Left lobe of liver (tissue), 2 donors: ENCODE measurements around the gene CPLANE1. TPM values are rescaled to one million over a fixed set of nuclear protein-coding genes. Genes with fewer than 3 reads are reported as not detected.
A peak's percentile ranks its signal among the peaks of the same experiment; 100 is the strongest.
"Not testable (repeated sequence)": the region's sequence is repeated elsewhere in the genome, so short reads cannot be mapped to it uniquely, and the experiment has no call there.

ENCODE experiments used
- ATAC-seq: fragments of 200-7000 bp; cut with Tn5 transposase; one replicate; pipeline ENCODE4 v1.9.1; 2020; ENCODE audit warnings: mild to moderate bottlenecking, moderate library complexity
- DNase-seq: peaks from one replicate; pipeline ENCODE4 v3.0.0-alpha.2; 2020; ENCODE audit warnings: low spot score
- total RNA-seq: library from RNA; stranded (reverse); gene quantifications from one replicate; pipeline ENCODE4 v1.2.1, GENCODE V29; 2021
- donor health status: DM: no; HTN: no; CAD: no; lungs with moderate emphysema.
- donor health status: DM: no; HTN: yes; CAD: no.

The CPLANE1 gene
- 3.7 TPM for total RNA-seq

DNA sequence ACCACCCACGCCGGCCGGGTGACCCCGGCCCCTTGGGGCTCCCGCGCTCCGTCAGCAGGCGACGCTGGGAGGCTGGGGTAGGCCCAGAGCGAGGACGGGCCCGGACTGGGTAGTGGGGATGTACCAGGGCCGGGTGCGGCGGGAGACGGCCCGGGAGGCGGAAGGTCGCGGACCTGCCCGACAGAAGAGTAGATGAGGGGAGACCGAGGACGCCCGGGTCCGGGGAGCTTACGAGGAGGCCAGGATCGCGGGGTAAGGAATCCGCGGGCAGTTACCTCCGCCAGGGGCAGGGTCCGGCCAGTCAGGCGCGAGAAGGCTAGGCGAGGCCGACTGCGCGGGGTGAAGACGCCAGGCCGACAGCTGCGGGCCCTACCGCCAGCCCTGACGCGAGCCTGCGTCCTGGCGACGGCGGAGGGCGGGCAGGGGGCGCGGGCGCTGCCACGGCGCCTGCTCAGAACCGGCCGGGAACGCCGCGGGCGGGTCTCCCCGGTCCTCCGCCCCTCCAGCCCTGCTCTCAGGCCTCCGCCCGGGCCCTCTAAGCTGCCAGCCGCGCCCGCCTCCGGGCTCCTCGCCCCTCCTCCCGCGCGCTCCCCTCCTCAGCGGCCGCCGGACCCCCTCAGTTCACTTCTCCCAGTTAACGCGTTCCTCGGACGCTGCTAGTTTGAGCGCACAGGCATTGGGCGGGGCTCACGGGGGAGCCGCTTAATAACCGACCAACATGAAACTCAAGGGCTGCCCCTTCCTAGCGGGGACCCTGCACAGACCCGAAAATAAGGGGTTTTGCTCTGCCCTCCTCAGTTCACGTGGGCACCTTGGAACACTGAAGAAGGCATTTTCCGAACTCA, at the start of gene CPLANE1:
Gene CPLANE1 (minus strand): TSS at position 407 of the 845 bp plus-strand sequence. CDS start 1,678 bp downstream, outside the sequence.
- ATAC-seq (peak; percentile 91), DNase-seq (peak; percentile 76)

DNA sequence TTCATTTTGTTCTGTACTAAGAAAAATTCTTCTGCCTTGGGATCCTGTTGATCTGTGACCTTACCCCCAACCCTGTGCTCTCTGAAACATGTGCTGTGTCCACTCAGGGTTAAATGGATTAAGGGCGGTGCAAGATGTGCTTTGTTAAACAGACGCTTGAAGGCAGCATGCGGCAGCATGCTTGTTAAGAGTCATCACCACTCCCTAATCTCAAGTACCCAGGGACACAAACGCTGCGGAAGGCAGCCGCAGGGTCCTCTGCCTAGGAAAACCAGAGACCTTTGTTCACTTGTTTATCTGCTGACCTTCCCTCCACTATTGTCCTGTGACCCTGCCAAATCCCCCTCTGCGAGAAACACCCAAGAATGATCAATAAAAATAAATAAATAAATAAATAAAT, 47.1 kb upstream of the CPLANE1 start:
- not testable (repeated sequence) for ATAC-seq, DNase-seq

DNA sequence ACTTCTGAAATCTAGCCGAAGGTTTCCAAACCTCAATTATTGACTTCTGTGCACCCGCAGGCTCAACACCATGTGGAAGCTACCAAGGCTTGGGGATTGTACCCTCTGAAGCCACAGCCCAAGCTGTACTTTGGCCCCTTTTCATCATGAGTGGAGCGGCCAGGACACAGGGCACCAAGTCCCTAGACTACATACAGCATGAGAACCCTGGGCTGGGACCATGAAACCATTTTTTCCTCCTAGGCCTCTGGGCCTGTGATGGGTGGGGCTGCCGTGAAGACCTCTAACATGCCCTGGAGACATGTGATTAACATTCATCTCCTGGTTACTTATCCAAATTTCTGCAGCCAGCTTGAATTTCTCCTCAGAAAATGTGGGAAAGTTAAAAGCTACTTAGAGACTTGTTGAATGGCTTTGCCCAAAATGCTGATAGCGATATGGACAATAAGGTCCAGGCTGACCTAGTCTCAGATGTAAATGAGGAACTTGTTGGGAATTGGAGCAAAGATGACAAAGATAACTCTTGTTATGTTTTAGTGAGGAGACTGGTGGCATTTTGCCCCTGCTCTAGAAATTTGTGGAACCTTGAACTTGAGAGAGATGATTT, 34.1 kb upstream of the CPLANE1 start:
- ATAC-seq (no peak), DNase-seq (no peak)

- no peak for ATAC-seq
- DNase-seq: no peak
Measured at GRCh38 chr5:37275511-37275910, 26.3 kb upstream of the CPLANE1 start.

DNA sequence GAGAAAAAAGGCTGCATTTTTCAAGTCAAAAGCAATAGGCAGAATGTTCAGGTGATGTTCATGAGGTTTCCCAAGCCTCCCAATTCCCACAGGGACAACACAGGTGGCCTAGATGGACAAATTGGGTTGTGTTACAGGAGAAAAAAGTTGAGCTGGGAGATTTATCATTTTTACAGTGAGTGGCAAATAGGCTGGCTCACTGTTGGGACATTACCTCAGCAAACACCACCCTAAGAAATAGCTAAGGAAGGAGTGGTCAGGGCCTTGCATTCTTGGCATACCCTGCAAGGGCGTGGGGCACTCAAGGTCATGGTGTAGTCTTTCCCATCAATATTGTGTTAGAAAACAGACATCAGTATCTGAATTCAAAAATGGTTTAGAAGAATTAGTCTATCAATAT, 23.3 kb upstream of the CPLANE1 start:
- no peak for ATAC-seq
- DNase-seq: no peak

DNA sequence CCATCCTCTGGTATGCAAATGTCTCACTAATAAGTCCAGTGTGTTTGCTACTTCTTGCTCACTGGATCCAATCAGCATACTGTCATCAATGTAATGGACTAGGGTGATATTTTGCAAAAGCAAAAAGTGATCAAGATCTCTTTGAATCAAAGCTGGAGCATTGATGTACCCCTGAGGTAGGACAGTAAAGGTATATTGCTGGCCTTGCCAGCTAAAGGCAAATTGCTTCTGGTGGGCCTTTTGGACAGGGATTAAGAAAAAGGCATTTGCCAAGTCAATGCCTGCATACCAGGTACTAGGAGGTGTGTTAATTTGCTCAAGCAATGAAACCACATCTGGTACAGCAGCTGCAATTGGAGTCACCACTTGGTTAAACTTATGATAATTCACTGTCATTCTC, 18.9 kb upstream of the CPLANE1 start:
- not testable (repeated sequence) for ATAC-seq

DNA sequence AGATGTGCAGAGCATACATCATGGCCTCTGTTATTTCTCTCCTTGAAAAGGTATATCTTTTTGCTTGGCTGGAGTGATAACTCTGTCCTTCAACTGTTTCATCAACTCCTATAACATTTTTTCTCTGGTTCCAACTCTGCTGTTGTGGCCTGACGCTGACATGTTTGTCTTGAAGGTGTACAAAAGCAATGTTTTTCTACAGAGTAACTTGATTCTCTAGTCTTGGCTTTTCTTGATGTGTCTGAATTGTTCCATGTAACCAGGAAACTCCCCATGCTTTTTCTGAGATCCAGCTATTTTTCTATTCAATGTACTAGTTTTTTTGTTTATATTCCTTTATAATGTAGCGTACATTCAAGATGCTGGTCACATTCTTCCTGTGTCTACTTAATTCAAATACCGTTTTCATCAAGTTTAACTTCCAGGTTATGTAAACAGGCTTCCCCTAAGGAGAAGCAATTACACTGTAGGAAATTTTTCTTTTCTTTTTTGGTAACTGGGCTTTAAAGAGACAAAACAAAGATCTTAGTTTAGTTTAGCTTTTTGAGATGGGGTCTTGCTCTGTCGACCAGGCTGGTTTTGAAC, 6.7 kb upstream of the CPLANE1 start:
- ATAC-seq (no peak), DNase-seq (no peak)

More for the DNA sequence above, 18.9 kb upstream of the CPLANE1 start:
- not testable (repeated sequence) for DNase-seq

DNA sequence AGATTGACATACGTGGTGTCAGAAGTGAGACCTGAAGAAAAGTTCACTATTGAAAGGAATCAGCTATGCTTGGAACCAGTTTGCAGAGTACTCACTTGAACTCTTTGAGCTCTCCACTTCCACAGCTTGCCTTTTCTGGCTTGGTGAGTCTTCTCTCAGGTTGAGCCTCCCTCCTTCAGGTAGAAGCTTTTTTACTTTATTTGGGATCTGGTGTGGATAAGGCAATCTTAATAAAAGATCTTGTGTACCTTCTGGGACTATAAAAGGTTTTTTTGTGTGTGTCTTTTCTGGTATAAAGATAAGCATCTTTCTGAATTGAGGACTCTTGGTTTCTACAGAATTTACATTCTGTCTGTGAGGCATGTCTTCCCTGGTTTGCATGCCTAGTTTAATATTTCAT, 5.4 kb upstream of the CPLANE1 start:
- DNase-seq (no peak), ATAC-seq (no peak)

GRCh38 chr5:37251665-37252064, 2.5 kb upstream of the CPLANE1 start:
- DNase-seq: no peak

DNA sequence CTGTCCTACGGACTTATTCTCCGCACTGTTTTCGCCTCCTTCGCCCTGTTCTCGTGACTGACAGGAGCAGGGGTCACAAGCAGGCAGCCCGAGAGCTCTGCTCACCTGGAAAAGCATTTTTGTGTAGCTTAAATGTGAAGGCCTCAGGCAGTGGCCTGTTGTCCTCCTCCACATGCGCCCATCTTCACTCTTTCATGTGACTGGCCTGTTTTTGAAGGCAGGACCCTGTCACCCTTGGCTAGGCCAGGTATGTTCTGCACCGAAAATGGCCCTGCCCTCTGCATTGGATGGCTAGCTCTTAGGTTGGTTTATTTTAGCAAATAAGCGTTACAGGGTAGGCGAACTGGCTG, 614 bp upstream of the CPLANE1 start:
- ATAC-seq (peak; percentile 2), DNase-seq (no peak)

More at GRCh38 chr5:37251665-37252064, 2.5 kb upstream of the CPLANE1 start:
- no peak for ATAC-seq

- ATAC-seq (no peak), DNase-seq (no peak)
Measured at GRCh38 chr5:37248421-37248969, 681 bp downstream of the CPLANE1 start.

DNA sequence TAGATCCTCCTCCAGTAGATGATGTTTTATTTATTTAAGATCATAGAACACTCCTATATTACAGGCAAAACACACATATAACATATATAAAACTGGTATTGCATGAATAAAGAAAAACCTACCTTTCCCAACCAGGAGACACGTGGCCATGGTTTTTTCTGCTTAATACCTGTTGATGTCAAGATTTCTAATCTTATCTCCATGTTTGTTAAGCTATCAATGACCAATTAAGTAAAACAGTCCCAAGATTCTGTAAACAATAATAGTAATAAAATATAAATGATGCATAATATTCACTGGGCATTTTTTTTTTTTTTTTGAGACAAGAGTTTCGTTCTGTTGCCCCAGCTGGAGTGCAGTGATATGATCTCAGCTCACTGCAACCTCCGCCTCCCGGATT, 1.7 kb downstream of the CPLANE1 start:
- no peak for ATAC-seq
- no peak for DNase-seq

DNA sequence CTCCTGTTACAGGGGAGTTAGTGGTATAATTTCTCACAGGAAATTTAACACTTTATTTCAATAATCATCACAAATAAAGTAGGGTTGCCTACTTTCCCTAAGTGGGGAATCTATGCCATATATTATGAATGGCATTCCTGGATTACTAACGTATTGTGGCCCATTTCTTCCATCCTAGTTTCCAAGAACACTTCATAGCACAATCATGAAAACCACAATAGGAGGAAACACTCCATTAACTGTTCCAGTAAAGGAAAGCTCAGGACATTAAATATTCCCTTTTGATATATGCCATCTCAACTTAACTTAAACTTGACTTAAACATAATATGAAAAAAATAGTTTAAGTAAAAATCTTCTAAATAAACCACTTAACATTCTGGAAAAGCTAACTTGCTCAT, 2.1 kb downstream of the CPLANE1 start:
- DNase-seq (no peak), ATAC-seq (no peak)

GRCh38 chr5:37234288-37234687, 14.9 kb downstream of the CPLANE1 start:
- ATAC-seq (no peak), DNase-seq (no peak)

GRCh38 chr5:37226377-37226776, 22.8 kb downstream of the CPLANE1 start:
- no peak for ATAC-seq

GRCh38 chr5:37222181-37222580, 27.0 kb downstream of the CPLANE1 start:
- ATAC-seq: no peak
- no peak for DNase-seq

More at GRCh38 chr5:37226377-37226776, 22.8 kb downstream of the CPLANE1 start:
- DNase-seq: no peak

DNA sequence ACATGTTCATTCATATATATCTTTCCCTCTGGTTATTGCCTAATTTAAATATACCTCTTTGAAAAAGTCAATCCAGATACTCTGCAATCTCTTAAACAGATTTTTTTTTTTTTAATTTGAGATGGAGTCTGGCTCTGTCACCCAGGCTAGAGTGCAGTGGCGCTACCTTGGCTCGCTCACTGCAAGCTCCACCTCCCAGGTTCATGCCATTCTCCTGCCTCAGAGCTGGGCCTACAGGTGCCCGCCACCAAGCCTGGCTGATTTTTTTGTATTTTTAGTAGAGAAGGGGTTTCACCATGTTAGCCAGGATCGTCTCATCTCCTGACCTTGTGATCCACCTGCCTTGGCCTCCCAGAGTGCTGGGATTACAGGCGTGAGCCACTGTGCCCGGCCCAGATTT, 28.8 kb downstream of the CPLANE1 start:
- not testable (repeated sequence) for DNase-seq, ATAC-seq

- not testable (repeated sequence) for DNase-seq, ATAC-seq
Measured at GRCh38 chr5:37219384-37219783, 29.8 kb downstream of the CPLANE1 start.

- no peak for ATAC-seq
- no peak for DNase-seq
Measured at GRCh38 chr5:37217976-37218375, 31.2 kb downstream of the CPLANE1 start.

DNA sequence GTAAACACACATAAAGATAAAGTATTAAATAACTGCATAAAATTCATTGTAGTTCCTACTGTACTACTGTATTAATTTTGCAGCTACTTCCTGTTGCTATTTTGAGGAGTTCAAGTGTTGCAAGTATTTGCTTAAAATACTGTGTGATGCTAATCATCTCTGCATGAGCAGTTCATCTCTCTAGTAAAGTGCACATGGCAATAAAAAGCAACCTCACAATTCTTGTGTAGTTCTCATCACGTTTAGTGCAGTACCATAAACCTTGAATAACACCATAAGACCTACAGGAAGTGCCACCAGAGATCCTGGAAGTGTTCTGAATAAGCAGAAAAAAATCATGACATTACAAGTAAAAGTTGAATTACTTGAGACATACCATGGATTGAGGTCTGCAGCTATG, 34.6 kb downstream of the CPLANE1 start:
- ATAC-seq (no peak), DNase-seq (no peak)

- no peak for ATAC-seq
- DNase-seq: no peak
Measured at GRCh38 chr5:37212096-37212495, 37.1 kb downstream of the CPLANE1 start.

DNA sequence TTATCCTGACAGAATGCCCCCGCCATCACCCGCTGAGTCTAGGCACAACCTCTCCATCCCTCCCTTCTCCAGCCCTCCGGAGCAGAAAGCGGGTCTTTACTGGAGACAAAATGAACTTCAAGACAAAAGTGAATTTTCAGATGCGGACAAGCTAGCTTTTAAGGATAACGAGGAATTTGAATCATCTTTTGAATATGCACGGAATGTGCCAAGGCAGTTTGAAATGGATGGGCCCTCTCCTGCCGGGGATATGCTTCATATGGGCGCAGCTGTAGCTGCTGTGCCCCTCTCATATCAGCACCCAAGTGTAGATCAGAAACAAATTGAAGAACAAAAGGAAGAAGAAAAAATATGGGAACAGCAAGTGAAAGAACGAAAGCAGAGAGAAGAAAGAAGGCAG, 37.5 kb downstream of the CPLANE1 start:
- ATAC-seq: no peak
- DNase-seq: no peak
